Mesenchymal stem cell (in vitro differentiated cells and primary cell): ENCODE results near the gene SPC24.

Source experiments
- DNase-seq: peaks from one replicate; pipeline ENCODE4 v3.0.0-alpha.2; 2013
- H2AFZ ChIP-seq: one replicate; pipeline ENCODE4 v1.6.1; 2013; ENCODE audit warnings: low read depth, mild to moderate bottlenecking, control low read depth, inconsistent platforms, low read length, moderate library complexity
- H2AK5ac ChIP-seq: 2 replicates; pipeline ENCODE4 v1.6.1; 2013; ENCODE audit warnings: low read length, moderate library complexity, mild to moderate bottlenecking, inconsistent platforms; ENCODE audit not compliant: severe bottlenecking
- H2BK120ac ChIP-seq: one replicate; pipeline ENCODE4 v1.6.1; 2013; ENCODE audit warnings: low read depth, mild to moderate bottlenecking, inconsistent platforms, low read length, moderate library complexity
- H2BK12ac ChIP-seq, 2 experiments: one replicate each; pipeline ENCODE4 v1.6.1; 2013; ENCODE audit warnings: inconsistent platforms in 2 of 2, low read length in 2 of 2, mild to moderate bottlenecking in 2 of 2, moderate library complexity in 2 of 2, control low read depth in 1 of 2
- H2BK15ac ChIP-seq: one replicate; pipeline ENCODE4 v1.6.1; 2013; ENCODE audit warnings: mild to moderate bottlenecking, low read depth, inconsistent platforms; ENCODE audit not compliant: poor library complexity, severe bottlenecking
- H2BK5ac ChIP-seq: 2 replicates; pipeline ENCODE4 v1.6.1; 2013; ENCODE audit warnings: low read depth, mild to moderate bottlenecking, low read length, control low read depth, inconsistent platforms; ENCODE audit not compliant: poor library complexity, severe bottlenecking
- H3K14ac ChIP-seq, 2 experiments: one replicate each; pipeline ENCODE4 v1.6.1; 2013; ENCODE audit warnings: inconsistent platforms in 2 of 2, low read length in 2 of 2, control low read depth in 1 of 2, mild to moderate bottlenecking in 1 of 2, moderate library complexity in 1 of 2
- H3K18ac ChIP-seq, 2 experiments: one replicate each; pipeline ENCODE4 v1.6.1; 2013; ENCODE audit warnings: inconsistent platforms in 2 of 2, low read length in 2 of 2, control low read depth in 1 of 2, low read depth in 1 of 2, mild to moderate bottlenecking in 1 of 2
- H3K23ac ChIP-seq, 2 experiments: one replicate each; pipeline ENCODE4 v1.6.1; 2013; ENCODE audit warnings: inconsistent platforms in 2 of 2, low read length in 2 of 2, mild to moderate bottlenecking in 2 of 2, moderate library complexity in 2 of 2, control low read depth in 1 of 2
- H3K27ac ChIP-seq: 2 replicates; pipeline ENCODE4 v1.5.1; 2013; ENCODE audit warnings: mild to moderate bottlenecking, moderate library complexity, low read length, control low read depth, inconsistent platforms; ENCODE audit not compliant: poor library complexity, severe bottlenecking
- H3K27me3 ChIP-seq, 2 experiments: 2 replicates each; pipeline versions ENCODE4 v1.6.1 to v1.7.0; 2013; ENCODE audit warnings: low read length in 2 of 2, mild to moderate bottlenecking in 2 of 2, moderate library complexity in 2 of 2, control low read depth in 1 of 2, inconsistent platforms in 1 of 2; ENCODE audit not compliant: control insufficient read depth in 1 of 2, insufficient read depth in 1 of 2
- H3K36me3 ChIP-seq, 2 experiments: 2 replicates each; pipeline versions ENCODE4 v1.6.1 to v1.7.0; 2013; ENCODE audit warnings: low read length in 2 of 2, control low read depth in 1 of 2, inconsistent platforms in 1 of 2, low read depth in 1 of 2, mild to moderate bottlenecking in 1 of 2; ENCODE audit not compliant: insufficient read depth in 2 of 2, control insufficient read depth in 1 of 2
- H3K4ac ChIP-seq, 2 experiments: one replicate each; pipeline ENCODE4 v1.6.1; 2013; ENCODE audit warnings: inconsistent platforms in 2 of 2, low read length in 2 of 2, mild to moderate bottlenecking in 2 of 2, moderate library complexity in 2 of 2, control low read depth in 1 of 2, low read depth in 1 of 2
- H3K4me1 ChIP-seq: 2 replicates; pipeline ENCODE4 v1.6.1; 2013; ENCODE audit warnings: low read depth, low read length, control low read depth; ENCODE audit not compliant: control insufficient read depth, insufficient read depth
- H3K4me2 ChIP-seq: 2 replicates; pipeline ENCODE4 v1.6.1; 2013; ENCODE audit warnings: low read length, mild to moderate bottlenecking, inconsistent platforms; ENCODE audit not compliant: poor library complexity, severe bottlenecking
- H3K4me3 ChIP-seq, 2 experiments: 2 replicates each; pipeline versions ENCODE4 v1.5.1 to v1.7.0; 2013; ENCODE audit warnings: low read length in 2 of 2, mild to moderate bottlenecking in 2 of 2, control low read depth in 1 of 2, low read depth in 1 of 2; ENCODE audit not compliant: insufficient read depth in 1 of 2
- H3K79me1 ChIP-seq: replicated peaks from 2 replicates; pipeline ENCODE4 v1.6.1; 2013; ENCODE audit warnings: mild to moderate bottlenecking, control low read depth, low read length, inconsistent platforms; ENCODE audit not compliant: poor library complexity, severe bottlenecking
- H3K9ac ChIP-seq: 2 replicates; pipeline ENCODE4 v1.7.0; 2013; ENCODE audit warnings: mild to moderate bottlenecking, low read length, moderate library complexity
- H3K9me3 ChIP-seq: 2 replicates; pipeline ENCODE4 v1.7.0; 2013; ENCODE audit warnings: mild to moderate bottlenecking, low read length; ENCODE audit not compliant: control insufficient read depth
- H4K8ac ChIP-seq: one replicate; pipeline ENCODE4 v1.6.1; 2013; ENCODE audit warnings: inconsistent platforms, mild to moderate bottlenecking, low read length, moderate library complexity
- H4K91ac ChIP-seq: one replicate; pipeline ENCODE4 v1.6.1; 2013; ENCODE audit warnings: mild to moderate bottlenecking, low read length, inconsistent platforms
- WGBS: methylation state at CpG from one replicate; pipeline ENCODE4 v1.1.7; 2013; ENCODE audit warnings: mixed read lengths; 5-methylcytosine and 5-hydroxymethylcytosine counted together

SPC24 gene

DNA sequence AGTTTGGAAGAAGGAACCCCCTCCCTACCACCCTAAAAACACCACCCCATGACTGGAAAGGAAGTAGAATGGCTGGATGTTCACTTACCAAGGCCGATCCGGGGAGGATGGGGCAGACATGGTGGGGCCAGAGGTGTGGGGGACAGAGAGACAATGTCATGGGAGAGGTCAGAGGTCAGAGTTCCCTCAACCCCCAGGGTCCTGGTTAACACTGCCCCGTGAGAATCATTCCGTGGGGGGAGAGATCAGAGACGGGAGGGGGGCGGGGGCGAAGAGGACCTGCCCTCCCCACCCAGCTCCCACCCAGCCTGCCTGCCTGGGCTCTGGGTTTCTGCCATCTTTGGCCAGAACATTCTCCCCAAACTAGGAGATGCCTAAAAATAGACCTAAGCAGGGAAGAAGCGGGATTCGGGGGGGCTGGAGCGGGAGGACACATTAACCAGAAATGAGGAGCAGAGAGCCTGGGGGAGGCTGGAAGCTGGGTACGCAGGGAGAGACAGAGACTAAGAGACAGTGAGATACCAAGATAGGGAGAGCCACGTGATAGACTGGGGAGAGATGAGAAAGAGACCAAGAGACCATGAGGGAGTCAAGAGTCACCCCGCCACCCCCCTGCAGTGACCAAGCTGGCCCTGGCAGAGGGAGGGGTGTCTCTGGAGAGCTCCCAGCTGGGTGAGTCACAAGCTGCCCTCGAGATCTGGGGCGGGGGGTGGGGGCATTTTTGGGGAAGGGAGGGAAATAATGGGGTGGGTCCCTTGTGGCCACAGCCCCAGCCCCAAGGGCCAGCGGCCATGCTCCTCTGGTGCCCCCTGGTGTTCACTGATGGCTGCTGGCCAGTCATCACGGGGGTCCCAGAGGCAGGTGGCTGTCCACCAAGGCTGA is 47.9 kb upstream of the SPC24 start:
- Histone ChIP-seq H3K4me3 (peak overlapping the region in 1 of 2 experiments; percentile 23), H3K36me3 (peaks cover 10 to 27% of the 10 kb centered on the region in 2 experiments)

GRCh38 chr19:11202488-11203193 is 47.1 kb upstream of the SPC24 start:
- H3K18ac ChIP-seq: peak overlapping the region; percentile 42 to 89

More for the DNA sequence above, 47.9 kb upstream of the SPC24 start:
- Histone ChIP-seq H3K4me1 (peaks cover 28% of the 10 kb centered on the region), H3K4ac (peak overlapping the region; percentile 52 to 71), H3K4me2 (no peak overlapping the region), H2BK5ac (no peak overlapping the region), H3K23ac (no peak overlapping the region), H2BK12ac (peak overlapping the region; percentile 78 to 88), H2BK15ac (peak overlapping the region; percentile 31), H4K8ac (peak overlapping the region; percentile 91), H3K79me1 (peaks cover 6% of the 10 kb centered on the region), H3K27ac (peak overlapping the region; percentile 38), H3K9me3 (no peaks in the 10 kb centered on the region), H3K9ac (peak overlapping the region; percentile 85), H3K27me3 (no peaks in the 10 kb centered on the region), H4K91ac (peak overlapping the region; percentile 28), H2AK5ac (peak overlapping the region; percentile 26), H2BK120ac (peak overlapping the region; percentile 69), H3K14ac (peak overlapping the region in 1 of 2 experiments; percentile 63), H2AFZ (no peak overlapping the region), H3K18ac (peak overlapping the region; percentile 12 to 89)
- WGBS: 35% methylated on average over 12 of the region's 17 CpGs
- DNase-seq: peak; percentile 93

GRCh38 chr19:11201791-11202190 is 46.2 kb upstream of the SPC24 start:
- H2BK15ac ChIP-seq: no peak overlapping the region
- peaks cover 30% of the 10 kb centered on the region for H3K4me1 ChIP-seq
- no peak for DNase-seq
- no peak overlapping the region for H3K4me3 ChIP-seq
- no peaks in the 10 kb centered on the region for H3K9me3 ChIP-seq
- H2AK5ac ChIP-seq: peak overlapping the region; percentile 63
- no peak overlapping the region for H2BK5ac ChIP-seq
- no peak overlapping the region for H2AFZ ChIP-seq
- no peak overlapping the region for H3K27ac ChIP-seq
- H3K4me2 ChIP-seq: no peak overlapping the region
- H3K9ac ChIP-seq: no peak overlapping the region
- H4K91ac ChIP-seq: no peak overlapping the region
- H3K36me3 ChIP-seq: peaks cover 10 to 25% of the 10 kb centered on the region in 2 experiments
- H3K27me3 ChIP-seq: no peaks in the 10 kb centered on the region
- 94% methylated on average over 23 of the region's 24 CpGs for WGBS
- H3K79me1 ChIP-seq: peaks cover 8% of the 10 kb centered on the region
- peak overlapping the region in 1 of 2 experiments; percentile 5 for H3K23ac ChIP-seq
- peak overlapping the region in 1 of 2 experiments; percentile 94 for H2BK12ac ChIP-seq
- no peak overlapping the region for H4K8ac ChIP-seq
- no peak overlapping the region for H3K18ac ChIP-seq
- no peak overlapping the region for H2BK120ac ChIP-seq
- H3K4ac ChIP-seq: no peak overlapping the region
- no peak overlapping the region for H3K14ac ChIP-seq

More at GRCh38 chr19:11202488-11203193, 47.1 kb upstream of the SPC24 start:
- Histone ChIP-seq H3K27ac (no peak overlapping the region), H3K9ac (peak overlapping the region; percentile 85), H2AFZ (no peak overlapping the region), H3K4me2 (no peak overlapping the region), H3K23ac (no peak overlapping the region), H2AK5ac (peak overlapping the region; percentile 26), H3K79me1 (peaks cover 6% of the 10 kb centered on the region), H3K27me3 (no peaks in the 10 kb centered on the region), H3K36me3 (peaks cover 10 to 25% of the 10 kb centered on the region in 2 experiments), H2BK120ac (peak overlapping the region; percentile 69), H2BK12ac (peak overlapping the region; percentile 78 to 88), H3K14ac (peak overlapping the region in 1 of 2 experiments; percentile 63), H3K4ac (peak overlapping the region; percentile 52 to 71), H3K9me3 (no peaks in the 10 kb centered on the region), H2BK5ac (no peak overlapping the region), H4K91ac (peak overlapping the region; percentile 28), H3K4me3 (no peak overlapping the region), H3K4me1 (peaks cover 30% of the 10 kb centered on the region), H2BK15ac (peak overlapping the region; percentile 97), H4K8ac (peak overlapping the region; percentile 91)
- DNase-seq: no peak
- WGBS: 98% methylated on average over 20 of the region's 20 CpGs

- Histone ChIP-seq H3K36me3 (peaks cover 10 to 25% of the 10 kb centered on the region in 2 experiments), H3K4me3 (no peak overlapping the region)
Observed at GRCh38 chr19:11200931-11201330, 45.3 kb upstream of the SPC24 start.

More at GRCh38 chr19:11200931-11201330, 45.3 kb upstream of the SPC24 start:
- H2BK12ac ChIP-seq: peak overlapping the region in 1 of 2 experiments; percentile 10
- DNase-seq: no peak
- no peak overlapping the region for H3K14ac ChIP-seq
- peaks cover 8% of the 10 kb centered on the region for H3K79me1 ChIP-seq
- no peaks in the 10 kb centered on the region for H3K9me3 ChIP-seq
- H4K8ac ChIP-seq: no peak overlapping the region
- no peak overlapping the region for H3K4ac ChIP-seq
- H3K23ac ChIP-seq: no peak overlapping the region
- peaks cover 37% of the 10 kb centered on the region for H3K4me1 ChIP-seq
- H3K4me2 ChIP-seq: no peak overlapping the region
- H2BK5ac ChIP-seq: no peak overlapping the region
- 95% methylated on average over 9 of the region's 9 CpGs for WGBS
- H3K9ac ChIP-seq: no peak overlapping the region
- no peak overlapping the region for H4K91ac ChIP-seq
- no peak overlapping the region for H2AFZ ChIP-seq
- H3K27ac ChIP-seq: no peak overlapping the region
- peak overlapping the region; percentile 26 for H2BK15ac ChIP-seq
- peak overlapping the region in 1 of 2 experiments; percentile 35 for H3K18ac ChIP-seq
- no peak overlapping the region for H2BK120ac ChIP-seq
- peak overlapping the region; percentile 11 for H2AK5ac ChIP-seq
- no peaks in the 10 kb centered on the region for H3K27me3 ChIP-seq
